Measurements from ENCODE around the gene CYREN. TPM values are rescaled to one million over a fixed set of nuclear protein-coding genes. Genes with fewer than 3 reads are reported as not detected.

Gene CYREN
- total RNA-seq, 4 donors from 2014 or later: 41.8 to 50.6 (median 49.4) TPM

- H3K27me3 ChIP-seq: no peaks in the 10 kb centered on the region
- H3K9me3 ChIP-seq: no peaks in the 10 kb centered on the region
- DNase-seq (ENCODE audit: low spot score in 2 of 2): no peak
- no peak overlapping the region for H3K4me3 ChIP-seq
- peaks cover 0 to 49% (median 0%) of the 10 kb centered on the region in 3 donors for H3K36me3 ChIP-seq
- peak overlapping the region in 3 of 4 donors; percentile 92 to 99 (median 98) for H3K27ac ChIP-seq
- WGBS, 2 donors: 38 to 64% methylated on average over 6 of the region's 9 CpGs
- TF ChIP-seq POLR2A (IDR thresholded peaks at IDR 0.05): peak in 1 of 2 donors; percentile 20
- no peak for TF ChIP-seq EP300 (IDR thresholded peaks at IDR 0.05)
- H3K4me1 ChIP-seq: peaks cover 0 to 66% (median 32%) of the 10 kb centered on the region in 4 donors
These were observed 2.5 kb downstream of the CYREN start for GRCh38 chr7:135168001-135168400.

- DNase-seq (ENCODE audit: low spot score in 2 of 2): no peak
- Histone ChIP-seq H3K27ac (peak overlapping the region in 3 of 4 donors; percentile 24 to 98 (median 44)), H3K9me3 (no peaks in the 10 kb centered on the region), H3K4me1 (peaks cover 0 to 66% (median 32%) of the 10 kb centered on the region in 4 donors), H3K4me3 (no peak overlapping the region), H3K27me3 (no peaks in the 10 kb centered on the region), H3K36me3 (peaks cover 0 to 53% (median 0%) of the 10 kb centered on the region in 3 donors)
- TF ChIP-seq EP300 (IDR thresholded peaks at IDR 0.05) (no peak), POLR2A (IDR thresholded peaks at IDR 0.05) (no peak), CTCF (IDR thresholded peaks at IDR 0.05) (no peak)
- 79 to 85% methylated on average over 12 of the region's 12 CpGs for WGBS, 2 donors
These were observed 3.1 kb downstream of the CYREN start for GRCh38 chr7:135167365-135167917.

GRCh38 chr7:135166338-135166990 lies 4.0 kb downstream of the CYREN start:
- Histone ChIP-seq H3K27ac (peak overlapping the region in 2 of 4 donors; percentile 44 to 98), H3K4me3 (no peak overlapping the region), H3K9me3 (no peaks in the 10 kb centered on the region), H3K27me3 (no peaks in the 10 kb centered on the region), H3K36me3 (peaks cover 0 to 59% (median 0%) of the 10 kb centered on the region in 3 donors), H3K4me1 (peaks cover 0 to 68% (median 28%) of the 10 kb centered on the region in 4 donors)
- 76 to 84% methylated on average over 14 to 18 of the region's 18 CpGs for WGBS, 2 donors
- DNase-seq (ENCODE audit: low spot score in 2 of 2): no peak
- no peak for TF ChIP-seq CTCF (IDR thresholded peaks at IDR 0.05)
- no peak for TF ChIP-seq POLR2A (IDR thresholded peaks at IDR 0.05)
- no peak for TF ChIP-seq EP300 (IDR thresholded peaks at IDR 0.05)

- Histone ChIP-seq H3K4me1 (peaks cover 0 to 68% (median 30%) of the 10 kb centered on the region in 4 donors), H3K9me3 (no peaks in the 10 kb centered on the region), H3K36me3 (peaks cover 0 to 59% (median 0%) of the 10 kb centered on the region in 3 donors), H3K27ac (peak overlapping the region in 2 of 4 donors; percentile 44 to 98), H3K27me3 (no peaks in the 10 kb centered on the region), H3K4me3 (no peak overlapping the region)
- TF ChIP-seq EP300 (IDR thresholded peaks at IDR 0.05): no peak
- TF ChIP-seq CTCF (IDR thresholded peaks at IDR 0.05): no peak
- TF ChIP-seq POLR2A (IDR thresholded peaks at IDR 0.05): no peak
- WGBS, 2 donors: 81 to 87% methylated on average over 4 of the region's 4 CpGs
- no peak for DNase-seq (ENCODE audit: low spot score in 2 of 2)
These were observed 4.6 kb downstream of the CYREN start for GRCh38 chr7:135165862-135166261.

GRCh38 chr7:135164357-135165061 lies 6.0 kb downstream of the CYREN start:
- Histone ChIP-seq H3K36me3 (peaks cover 0 to 59% (median 0%) of the 10 kb centered on the region in 3 donors), H3K4me3 (no peak overlapping the region), H3K9me3 (no peaks in the 10 kb centered on the region), H3K27ac (peak overlapping the region in 2 of 4 donors; percentile 14 to 59), H3K4me1 (peaks cover 0 to 77% (median 37%) of the 10 kb centered on the region in 4 donors), H3K27me3 (no peaks in the 10 kb centered on the region)
- whole genome bisulfite sequencing, 2 donors: 88% methylated on average over 17 to 18 of the region's 18 CpGs
- no peak for DNase-seq (ENCODE audit: low spot score in 2 of 2)
- no peak for TF ChIP-seq POLR2A (IDR thresholded peaks at IDR 0.05)
- no peak for TF ChIP-seq EP300 (IDR thresholded peaks at IDR 0.05)
- TF ChIP-seq CTCF (IDR thresholded peaks at IDR 0.05): no peak
